Motor neuron (in vitro differentiated cells): ENCODE measurements around the gene OGFRL1. TPM values are rescaled to one million over a fixed set of nuclear protein-coding genes. Genes with fewer than 3 reads are reported as not detected.
A peak's percentile ranks its signal among the peaks of the same experiment; 100 is the strongest.

Source experiments
- ATAC-seq, 8 experiments: fragments of 200-7000 bp; cut with Tn5 transposase; replicated peaks in 6 of 8; 2 replicates each; pipeline ENCODE4 v1.8.0; 2021; ENCODE audit warnings: mild to moderate bottlenecking in 8 of 8, moderate library complexity in 8 of 8
- H3K27ac ChIP-seq, 2 donors: fragments of 250-450 bp; sonication (Bioruptor Pico); 2 replicates each; pipeline ENCODE4 v1.9.0; 2021; ENCODE audit warnings: antibody characterized with exemption in 2 of 2, mild to moderate bottlenecking in 2 of 2, moderate library complexity in 1 of 2
- H3K4me1 ChIP-seq, 2 donors: fragments of 250-450 bp; sonication (Bioruptor Pico); replicated peaks in 1 of 2; 2 replicates each; pipeline ENCODE4 v1.6.1; 2021; ENCODE audit warnings: antibody characterized with exemption in 2 of 2, mild to moderate bottlenecking in 2 of 2, moderate library complexity in 1 of 2
- H3K4me3 ChIP-seq, 5 donors: fragments of 250-450 bp; sonication (Bioruptor Pico); 2 replicates each; pipeline ENCODE4 v1.9.0; 2021; ENCODE audit warnings: antibody characterized with exemption in 5 of 5, mild to moderate bottlenecking in 5 of 5, moderate library complexity in 4 of 5
- WGBS, 10 experiments: fragments of 450-650 bp; shearing (Covaris generic); methylation state at CpG; one replicate each; pipeline ENCODE4 v1.0.0; 2022; 5-methylcytosine and 5-hydroxymethylcytosine counted together
- in situ Hi-C, 9 experiments: fragments of 400-800 bp; cut with MboI; loops; one replicate each; pipeline ENCODE4 v1.15.0; 2021; ENCODE audit warnings: low sequenced_read_pairs in 9 of 9, low pct_unique_long_range_greater_than_20kb in 2 of 9; ENCODE audit not compliant: unreplicated experiment in 9 of 9
- total RNA-seq, 8 experiments: library from RNA; unstranded; fragments of 300-600 nt; gene quantifications; 2 replicates each; pipeline versions ENCODE4 v1.2.3 to v1.2.4, GENCODE V29; 2022

The OGFRL1 gene
- total RNA-seq, 8 experiments from 2014 or later = 7.7 to 32.0 (median 11.4) TPM

DNA sequence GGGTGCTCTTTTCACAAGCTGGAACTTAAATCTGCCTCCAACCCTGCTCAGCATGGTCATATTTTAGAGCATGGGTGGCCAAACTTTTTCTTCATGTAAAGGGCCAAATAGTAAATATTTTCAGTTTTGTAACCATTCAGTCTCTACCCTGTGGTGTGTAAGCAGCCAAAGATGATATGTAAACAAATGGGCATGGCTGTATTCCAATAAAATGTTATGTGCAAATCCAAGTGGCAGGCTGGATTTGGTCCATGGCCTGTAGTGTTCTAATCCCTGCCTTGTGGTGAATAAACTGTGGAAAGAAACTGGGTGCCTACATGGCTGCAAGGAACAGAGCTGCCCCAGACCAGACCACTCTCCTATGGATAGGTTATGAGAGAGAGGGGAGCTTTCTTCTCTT lies 32.7 kb downstream of the OGFRL1 start:
- in situ Hi-C loops = no loop called here
- no peaks in the 10 kb centered on the region for H3K4me1 ChIP-seq
- ATAC-seq = no peak
- H3K27ac ChIP-seq = no peak overlapping the region
- no peak overlapping the region for H3K4me3 ChIP-seq

DNA sequence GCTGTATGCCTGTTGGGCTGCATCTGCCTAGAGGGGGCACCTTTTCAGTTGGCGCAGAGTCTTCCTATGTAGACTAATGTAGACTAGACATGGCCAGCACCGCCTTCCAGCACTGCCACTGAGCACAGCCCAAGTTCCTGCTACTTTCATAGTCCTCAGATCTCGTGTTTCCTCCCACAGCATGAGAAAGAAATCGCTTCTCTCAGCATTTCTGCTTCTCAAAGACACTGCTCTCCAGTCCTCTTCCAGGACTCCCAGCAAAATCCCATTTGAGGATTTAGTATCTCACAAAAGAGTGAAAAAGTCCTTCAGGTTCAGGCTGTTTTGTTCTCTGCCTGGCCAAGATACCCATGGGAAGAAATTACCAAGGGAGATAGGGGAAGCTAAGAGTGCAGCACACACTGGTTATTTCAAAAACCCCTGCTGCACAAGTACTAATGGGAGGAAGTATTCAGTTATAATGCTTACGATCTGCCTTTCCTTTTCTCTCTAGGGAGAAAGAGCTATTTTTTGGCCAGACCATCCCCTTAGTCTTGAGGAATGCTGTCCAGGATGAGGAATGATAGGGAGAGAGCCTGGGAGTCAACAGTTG lies 35.7 kb downstream of the OGFRL1 start:
- in situ Hi-C loops = no loop called here
- H3K4me3 ChIP-seq = no peak overlapping the region
- 60 to 88% (median 78%) methylated on average over 2 to 5 of the region's 5 CpGs; no CpG with 5 or more reads in 2 of the 10 experiments for WGBS, 10 experiments
- no peak for ATAC-seq
- no peaks in the 10 kb centered on the region for H3K4me1 ChIP-seq
- no peak overlapping the region for H3K27ac ChIP-seq

DNA sequence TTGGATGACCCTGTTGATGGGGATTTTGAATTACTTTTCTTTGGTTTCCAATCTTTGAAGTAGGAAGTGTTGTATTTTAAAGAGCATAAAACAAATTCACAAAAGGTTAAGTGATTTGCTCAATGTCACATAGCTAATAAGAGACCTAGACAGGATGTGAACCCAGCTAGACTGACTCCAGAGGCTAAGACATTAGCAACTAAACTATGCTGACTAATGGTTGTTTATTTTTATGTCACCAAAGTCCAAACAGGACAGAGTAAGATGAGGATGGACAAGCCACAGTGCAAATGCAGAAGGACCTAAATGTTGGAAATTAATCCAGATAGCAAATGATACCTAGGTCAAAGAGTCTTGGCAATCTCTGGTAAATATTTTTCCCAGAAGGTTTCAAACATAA lies 38.0 kb downstream of the OGFRL1 start:
- peak in 1 of 8 experiments; percentile 22 for ATAC-seq
- in situ Hi-C loops = loop anchor here in 4 of 9 experiments (25.0 kb wide), 3 partner anchors 114 to 289 kb away; no protein-coding TSS in a partner anchor
- no peak overlapping the region for H3K4me3 ChIP-seq
- no peak overlapping the region for H3K27ac ChIP-seq
- H3K4me1 ChIP-seq = no peaks in the 10 kb centered on the region

- Histone ChIP-seq H3K27ac (no peak overlapping the region), H3K4me3 (no peak overlapping the region), H3K4me1 (no peaks in the 10 kb centered on the region)
- in situ Hi-C loops = loop anchor here in 4 of 9 experiments (25.0 kb wide), 3 partner anchors 118 to 293 kb away; no protein-coding TSS in a partner anchor
- 88 to 100% (median 100%) methylated on average over 1 to 3 of the region's 3 CpGs; no CpG with 5 or more reads in 2 of the 10 experiments for WGBS, 10 experiments
- ATAC-seq = no peak
These were observed 41.9 kb downstream of the OGFRL1 start for GRCh38 chr6:71330501-71330900.

DNA sequence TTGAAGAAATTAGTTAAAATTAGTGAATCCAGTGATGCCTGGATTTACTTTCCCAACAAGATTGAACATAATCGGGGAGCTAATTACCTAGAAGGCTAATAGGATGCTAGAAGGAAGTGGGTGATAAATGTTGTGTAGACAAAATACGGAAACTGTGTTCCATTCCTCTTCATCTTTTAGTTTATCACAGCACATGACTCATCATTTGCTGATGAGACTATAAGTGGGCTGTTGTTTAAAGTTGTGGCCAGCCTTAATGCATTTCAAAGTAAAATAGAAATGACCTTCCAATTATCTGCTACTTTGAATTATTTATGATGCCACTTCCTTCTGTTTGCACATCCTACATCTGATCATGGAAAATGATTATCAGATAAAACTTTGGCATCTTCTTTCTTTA lies 43.4 kb downstream of the OGFRL1 start:
- no peak for ATAC-seq
- no peak overlapping the region for H3K27ac ChIP-seq
- in situ Hi-C loops = loop anchor here in 4 of 9 experiments (25.0 kb wide), 3 partner anchors 120 to 295 kb away; no protein-coding TSS in a partner anchor
- no peak overlapping the region for H3K4me3 ChIP-seq
- WGBS, 10 experiments = 64 to 100% (median 85%) methylated on average over 1 to 2 of the region's 2 CpGs
- H3K4me1 ChIP-seq = no peaks in the 10 kb centered on the region

DNA sequence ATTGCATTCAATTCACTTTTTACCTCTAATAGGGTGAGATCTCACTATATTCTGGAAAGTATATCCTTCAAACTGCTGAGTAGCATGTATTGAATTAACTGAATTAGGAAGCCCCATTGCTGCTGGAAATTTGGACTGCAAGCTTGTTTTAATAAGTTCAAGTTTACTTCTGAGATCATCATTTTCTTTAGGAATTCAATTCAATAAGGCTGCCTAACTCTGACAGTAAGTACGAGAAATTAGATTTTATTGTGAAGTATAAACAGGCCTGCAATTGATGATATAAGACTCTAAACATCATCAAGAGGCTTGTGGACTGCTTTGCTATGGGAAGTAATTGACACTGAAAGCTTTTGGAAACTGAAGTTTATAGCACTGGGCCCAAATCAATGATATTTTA lies 44.4 kb downstream of the OGFRL1 start:
- Histone ChIP-seq H3K4me3 (no peak overlapping the region), H3K27ac (no peak overlapping the region), H3K4me1 (no peaks in the 10 kb centered on the region)
- WGBS, 10 experiments = 67 to 100% (median 95%) methylated on average over 1 of the region's 1 CpG; no CpG with 5 or more reads in 4 of the 10 experiments
- ATAC-seq = peak in 1 of 8 experiments; percentile 24
- in situ Hi-C loops = loop anchor here in 4 of 9 experiments (25.0 kb wide), 3 partner anchors 121 to 296 kb away; no protein-coding TSS in a partner anchor

- Histone ChIP-seq H3K4me1 (no peaks in the 10 kb centered on the region), H3K4me3 (no peak overlapping the region), H3K27ac (no peak overlapping the region)
- ATAC-seq = peak in 2 of 8 experiments; percentile 94 to 96
- in situ Hi-C loops = loop anchor here in 4 of 9 experiments (25.0 kb wide), 3 partner anchors 121 to 296 kb away; no protein-coding TSS in a partner anchor
- 0 to 100% (median 93%) methylated on average over 1 to 2 of the region's 2 CpGs; no CpG with 5 or more reads in 1 of the 10 experiments for WGBS, 10 experiments
These were observed 45.1 kb downstream of the OGFRL1 start for GRCh38 chr6:71333697-71334096.

GRCh38 chr6:71334768-71335167 lies 46.2 kb downstream of the OGFRL1 start:
- in situ Hi-C loops = loop anchor here in 4 of 9 experiments (25.0 kb wide), 3 partner anchors 122 to 297 kb away; no protein-coding TSS in a partner anchor
- no peak overlapping the region for H3K4me3 ChIP-seq
- no peak for ATAC-seq
- no peak overlapping the region for H3K27ac ChIP-seq
- H3K4me1 ChIP-seq = no peaks in the 10 kb centered on the region

DNA sequence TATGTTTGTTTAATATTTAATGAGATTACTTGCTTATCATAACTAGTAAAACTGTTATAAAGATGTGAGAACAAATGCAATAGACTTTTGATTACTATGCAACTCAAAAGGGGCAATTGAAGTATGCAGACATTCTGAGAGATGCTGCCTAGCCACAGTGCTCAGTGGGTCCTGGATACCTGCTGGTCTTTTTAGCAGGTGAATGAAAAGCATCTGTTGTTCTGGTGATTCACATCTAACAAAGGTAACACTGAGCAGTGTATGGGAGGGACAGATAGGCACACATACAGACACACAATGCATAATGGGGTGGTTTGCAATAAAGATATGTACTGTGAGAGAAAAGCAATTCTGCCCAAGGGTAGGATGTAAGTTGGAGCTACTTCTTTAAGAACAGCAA lies 46.9 kb downstream of the OGFRL1 start:
- Histone ChIP-seq H3K4me1 (no peaks in the 10 kb centered on the region), H3K4me3 (no peak overlapping the region), H3K27ac (no peak overlapping the region)
- in situ Hi-C loops = loop anchor here in 4 of 9 experiments (25.0 kb wide), 3 partner anchors 123 to 298 kb away; no protein-coding TSS in a partner anchor
- ATAC-seq = no peak

DNA sequence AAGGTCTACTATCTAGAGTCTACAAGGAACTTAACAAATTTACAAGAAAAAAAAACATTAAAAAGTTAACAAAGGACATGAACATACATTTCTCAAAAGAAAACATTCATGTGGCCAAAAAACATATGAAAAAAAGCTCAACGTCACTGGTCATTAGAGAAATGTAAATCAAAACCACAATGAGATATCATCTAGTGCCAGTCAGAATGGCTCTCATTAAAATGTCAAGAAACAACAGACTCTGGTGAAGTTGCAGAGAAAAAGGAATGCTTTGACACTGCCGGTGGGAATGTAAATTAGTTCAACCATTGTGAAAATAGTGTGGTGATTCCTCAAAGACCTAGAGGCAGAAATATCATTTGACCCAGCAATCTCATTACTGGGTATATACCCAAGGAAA lies 48.3 kb downstream of the OGFRL1 start:
- peak in 1 of 8 experiments; percentile 21 for ATAC-seq
- no peak overlapping the region for H3K27ac ChIP-seq
- peaks cover 0 to 4% of the 10 kb centered on the region in 2 donors for H3K4me1 ChIP-seq
- WGBS, 10 experiments = 7 to 100% (median 35%) methylated on average over 1 to 2 of the region's 2 CpGs
- no peak overlapping the region for H3K4me3 ChIP-seq
- in situ Hi-C loops = loop anchor here in 4 of 9 experiments (25.0 kb wide), 3 partner anchors 125 to 300 kb away; no protein-coding TSS in a partner anchor

DNA sequence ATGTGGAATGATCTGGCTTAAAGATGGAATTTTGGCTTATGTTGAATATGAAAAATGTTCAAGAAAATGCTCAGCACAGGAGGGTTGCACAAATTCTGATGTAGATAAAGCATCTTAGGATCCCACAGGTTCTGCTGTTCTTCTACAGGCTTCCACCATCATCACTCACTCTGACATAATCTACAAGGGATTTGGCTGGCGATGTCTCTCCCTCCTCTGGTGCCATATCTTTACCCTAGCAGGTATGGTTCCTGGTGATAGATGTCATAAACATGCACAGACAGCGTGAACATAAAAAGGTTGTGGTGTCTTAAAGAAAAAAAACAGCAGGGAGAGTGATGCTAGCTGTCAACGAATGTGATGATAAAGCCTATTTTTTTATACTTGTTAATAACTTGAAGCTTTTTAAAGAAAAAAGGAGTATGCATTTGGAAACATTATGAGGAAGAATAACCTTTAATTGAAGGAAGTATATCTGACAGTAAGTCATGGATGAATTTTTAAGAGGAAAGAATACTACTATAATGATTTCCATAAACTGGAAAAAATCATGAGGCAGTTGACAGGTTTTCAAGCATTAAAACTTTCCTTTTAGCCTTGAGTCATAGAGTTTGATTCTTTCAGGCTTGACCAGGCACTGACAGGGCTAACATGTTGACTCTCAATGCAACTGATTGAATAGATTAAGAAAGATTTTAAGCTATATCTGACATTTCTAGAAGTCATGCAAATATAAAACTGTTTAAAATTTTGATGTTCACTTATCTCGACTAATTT lies 50.1 kb downstream of the OGFRL1 start:
- Histone ChIP-seq H3K4me1 (peaks cover 0 to 4% of the 10 kb centered on the region in 2 donors), H3K4me3 (no peak overlapping the region), H3K27ac (no peak overlapping the region)
- WGBS, 10 experiments = 58 to 98% (median 86%) methylated on average over 1 to 4 of the region's 4 CpGs
- in situ Hi-C loops = loop anchor here in 4 of 9 experiments (25.0 kb wide), 3 partner anchors 126 to 301 kb away; no protein-coding TSS in a partner anchor
- no peak for ATAC-seq

DNA sequence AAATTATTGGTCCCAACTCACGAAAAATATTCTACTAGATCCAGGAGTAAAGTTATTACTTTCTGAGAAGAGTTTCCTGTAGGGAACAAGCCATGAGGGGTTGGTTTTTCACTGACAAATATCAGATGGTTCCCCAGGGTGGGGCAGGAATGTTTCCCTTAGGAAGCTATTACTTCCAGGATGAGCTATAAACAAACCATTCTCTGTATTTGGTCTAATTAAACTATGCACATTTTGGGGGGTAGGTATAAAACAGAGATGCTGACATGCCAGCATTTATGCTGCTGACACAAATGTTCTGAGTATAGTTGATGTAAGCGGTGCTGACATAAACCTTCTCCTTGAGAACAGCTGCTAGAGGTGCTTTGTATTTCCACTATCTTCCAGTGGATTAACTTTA lies 54.2 kb downstream of the OGFRL1 start:
- Histone ChIP-seq H3K27ac (no peak overlapping the region), H3K4me1 (peaks cover 10 to 27% of the 10 kb centered on the region in 2 donors), H3K4me3 (no peak overlapping the region)
- ATAC-seq = peak in 3 of 8 experiments; percentile 27 to 47 (median 37)
- WGBS, 10 experiments = 0 to 100% (median 75%) methylated on average over 1 to 2 of the region's 2 CpGs; no CpG with 5 or more reads in 5 of the 10 experiments
- in situ Hi-C loops = loop anchor here in 4 of 9 experiments (25.0 kb wide), 3 partner anchors 130 to 305 kb away; no protein-coding TSS in a partner anchor
